GM18526 (cell line): ENCODE data around the gene MAN1A1.

Experiments used
- POLR2A ChIP-seq: IDR thresholded peaks from 3 replicates; pipeline ENCODE4 v1.6.1; 2011; ENCODE audit not compliant: insufficient read length; ENCODE audit errors: extremely low read depth

The MAN1A1 gene

GRCh38 chr6:119319694-119320093, 29.9 kb downstream of the MAN1A1 start:
- no peak for TF ChIP-seq POLR2A

DNA sequence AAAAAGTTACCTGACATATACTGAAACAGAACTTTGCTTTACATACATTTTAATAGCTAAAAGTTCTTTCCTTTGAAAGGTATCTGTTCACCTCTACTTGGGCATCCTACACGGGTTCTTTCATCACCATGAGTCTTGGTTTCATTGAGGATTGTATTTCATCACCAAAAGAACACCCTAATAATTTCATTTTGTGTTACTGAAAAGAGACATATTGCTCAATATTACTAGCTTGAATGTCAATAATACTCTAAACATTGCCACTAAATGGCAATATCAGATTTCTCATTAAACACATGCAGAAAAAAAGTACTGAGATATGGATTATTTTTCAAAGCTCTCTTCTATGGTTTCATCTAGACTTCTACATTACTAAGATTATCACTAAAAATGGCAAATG, 30.8 kb downstream of the MAN1A1 start:
- no peak for TF ChIP-seq POLR2A

GRCh38 chr6:119318176-119318575, 31.4 kb downstream of the MAN1A1 start:
- no peak for TF ChIP-seq POLR2A

GRCh38 chr6:119317007-119317406, 32.6 kb downstream of the MAN1A1 start:
- TF ChIP-seq POLR2A, result no peak

GRCh38 chr6:119314885-119315272, 34.7 kb downstream of the MAN1A1 start:
- no peak for TF ChIP-seq POLR2A

DNA sequence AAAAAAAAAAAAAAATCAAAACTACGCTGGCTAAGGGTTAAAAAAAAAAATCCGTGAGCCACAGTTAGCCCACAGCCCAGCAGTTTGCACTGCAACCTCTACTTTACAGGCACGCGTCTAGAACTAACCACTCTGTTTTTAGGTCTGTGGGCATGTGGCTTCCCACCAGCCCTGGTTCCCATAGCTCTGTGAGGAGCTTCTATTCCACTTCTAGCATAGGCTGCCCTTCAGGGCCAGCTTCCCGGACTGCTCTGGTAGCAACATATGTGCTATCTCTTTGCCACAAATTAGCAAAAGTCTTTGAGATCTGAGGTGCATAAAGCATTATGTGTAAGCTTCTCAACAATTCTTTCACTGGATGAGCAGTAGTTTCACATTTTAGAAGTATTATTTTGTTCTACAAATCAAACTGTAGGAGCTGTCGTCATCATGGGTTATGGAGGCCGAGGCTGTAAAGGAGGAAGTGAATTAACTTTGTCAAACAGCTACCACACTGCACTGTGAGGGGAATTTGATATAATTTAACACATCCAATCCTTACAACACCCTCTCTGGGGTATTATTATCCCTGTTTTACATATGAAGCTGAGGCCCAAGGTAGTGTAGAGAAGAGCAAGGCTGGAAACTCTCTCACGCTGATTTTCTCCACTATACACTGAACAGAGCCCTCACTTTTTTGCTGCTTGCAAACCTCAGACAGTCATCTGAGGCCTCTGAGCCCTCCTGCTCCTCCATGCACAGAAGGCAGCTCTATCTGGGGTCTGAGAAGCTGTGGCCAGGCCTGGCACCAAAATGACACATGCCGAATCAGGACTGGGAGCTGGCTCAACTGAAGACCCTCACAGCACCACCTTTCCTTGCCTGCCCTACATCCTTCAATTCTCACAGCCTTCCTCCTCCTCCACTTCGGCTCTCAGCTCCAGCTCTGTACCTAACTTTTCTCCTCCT, 35.4 kb downstream of the MAN1A1 start:
- TF ChIP-seq POLR2A, result no peak

- TF ChIP-seq POLR2A, result no peak
Observed at GRCh38 chr6:119312875-119313338, 36.7 kb downstream of the MAN1A1 start.

DNA sequence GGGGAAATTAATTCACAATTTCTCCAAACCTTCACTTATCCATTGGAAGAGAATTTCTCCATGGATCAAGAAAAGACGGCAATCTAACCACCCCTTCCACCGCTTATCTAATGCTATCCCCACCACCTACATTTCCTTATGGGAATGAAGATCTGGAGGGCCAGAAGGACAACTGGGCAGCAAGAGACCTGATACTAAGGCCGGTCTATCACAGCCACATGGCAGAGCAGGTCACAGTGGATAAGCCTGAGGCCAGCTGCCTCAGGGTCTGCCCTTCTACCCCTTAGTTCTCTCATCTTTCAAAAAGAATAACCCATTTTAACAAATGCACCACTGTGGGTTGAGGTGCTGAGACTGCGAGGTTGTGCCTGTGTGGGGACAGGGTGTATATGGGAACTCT, 37.1 kb downstream of the MAN1A1 start:
- TF ChIP-seq POLR2A, result no peak

GRCh38 chr6:119311514-119312142, 37.9 kb downstream of the MAN1A1 start:
- TF ChIP-seq POLR2A, result no peak

DNA sequence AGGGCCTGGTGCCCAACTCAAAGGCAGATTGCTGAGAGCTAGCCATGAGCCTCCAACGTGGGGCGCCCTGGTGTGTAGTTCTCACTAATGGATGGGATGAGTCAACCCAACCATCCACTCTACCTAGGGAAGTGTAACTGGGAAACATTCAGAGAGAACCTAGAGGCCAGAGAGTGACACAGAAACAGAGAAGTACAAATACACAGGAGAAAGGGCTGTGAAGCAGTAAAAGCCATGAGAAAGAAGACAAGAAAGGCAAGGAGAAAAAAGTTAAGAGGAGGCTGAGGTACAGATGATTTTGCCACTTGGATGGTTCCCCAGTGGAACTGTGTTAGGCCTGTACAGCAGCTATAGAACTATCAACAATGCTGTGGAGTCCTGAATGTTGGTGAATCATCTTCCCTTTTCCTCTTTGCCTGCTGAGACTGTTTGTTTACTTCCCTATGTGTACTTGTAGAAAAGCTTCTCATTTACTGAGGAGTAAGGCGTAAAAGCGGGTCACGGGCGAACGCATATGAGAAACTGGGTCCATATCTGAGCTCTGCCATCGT, 39.0 kb downstream of the MAN1A1 start:
- TF ChIP-seq POLR2A, result no peak

GRCh38 chr6:119308991-119309657, 40.4 kb downstream of the MAN1A1 start:
- no peak for TF ChIP-seq POLR2A

DNA sequence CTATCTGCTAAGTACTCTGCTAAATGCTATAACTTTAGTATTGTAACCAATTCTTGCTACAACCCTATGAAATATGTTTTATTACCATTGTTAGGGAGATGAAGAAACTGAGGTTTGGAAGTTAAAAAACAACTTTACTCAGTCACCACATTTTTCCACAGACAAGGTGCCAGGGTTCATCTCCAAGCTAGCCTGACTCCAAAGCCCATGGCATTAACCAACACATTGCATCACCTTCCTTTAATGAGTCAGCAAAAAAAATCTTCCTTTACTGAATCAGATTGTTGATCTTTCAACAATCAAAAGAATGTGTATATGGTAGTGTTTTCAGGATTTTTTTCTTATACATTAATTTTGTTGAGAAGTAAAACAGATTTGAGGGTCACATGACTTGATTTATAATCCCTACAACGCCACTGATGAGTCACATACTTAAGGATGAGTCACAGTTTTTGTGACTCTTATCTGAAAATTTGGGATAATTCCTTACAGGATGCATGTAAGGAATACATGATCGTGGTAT, 41.5 kb downstream of the MAN1A1 start:
- TF ChIP-seq POLR2A, result no peak

GRCh38 chr6:119307056-119307455, 42.5 kb downstream of the MAN1A1 start:
- TF ChIP-seq POLR2A, result no peak

- TF ChIP-seq POLR2A, result no peak
Observed at GRCh38 chr6:119306396-119306968, 43.1 kb downstream of the MAN1A1 start.
